Fibroblast of gingiva (primary cell): Measurements from ENCODE around the gene MTFP1.
A peak's percentile ranks its signal among the peaks of the same experiment; 100 is the strongest.
"Not testable (repeated sequence)": the region's sequence is repeated elsewhere in the genome, so short reads cannot be mapped to it uniquely, and the experiment has no call there.

Experiments
- DNase-seq: peaks from one replicate; pipeline ENCODE4 v3.0.0-alpha.2; 2011; ENCODE audit warnings: low read depth

The MTFP1 gene

DNA sequence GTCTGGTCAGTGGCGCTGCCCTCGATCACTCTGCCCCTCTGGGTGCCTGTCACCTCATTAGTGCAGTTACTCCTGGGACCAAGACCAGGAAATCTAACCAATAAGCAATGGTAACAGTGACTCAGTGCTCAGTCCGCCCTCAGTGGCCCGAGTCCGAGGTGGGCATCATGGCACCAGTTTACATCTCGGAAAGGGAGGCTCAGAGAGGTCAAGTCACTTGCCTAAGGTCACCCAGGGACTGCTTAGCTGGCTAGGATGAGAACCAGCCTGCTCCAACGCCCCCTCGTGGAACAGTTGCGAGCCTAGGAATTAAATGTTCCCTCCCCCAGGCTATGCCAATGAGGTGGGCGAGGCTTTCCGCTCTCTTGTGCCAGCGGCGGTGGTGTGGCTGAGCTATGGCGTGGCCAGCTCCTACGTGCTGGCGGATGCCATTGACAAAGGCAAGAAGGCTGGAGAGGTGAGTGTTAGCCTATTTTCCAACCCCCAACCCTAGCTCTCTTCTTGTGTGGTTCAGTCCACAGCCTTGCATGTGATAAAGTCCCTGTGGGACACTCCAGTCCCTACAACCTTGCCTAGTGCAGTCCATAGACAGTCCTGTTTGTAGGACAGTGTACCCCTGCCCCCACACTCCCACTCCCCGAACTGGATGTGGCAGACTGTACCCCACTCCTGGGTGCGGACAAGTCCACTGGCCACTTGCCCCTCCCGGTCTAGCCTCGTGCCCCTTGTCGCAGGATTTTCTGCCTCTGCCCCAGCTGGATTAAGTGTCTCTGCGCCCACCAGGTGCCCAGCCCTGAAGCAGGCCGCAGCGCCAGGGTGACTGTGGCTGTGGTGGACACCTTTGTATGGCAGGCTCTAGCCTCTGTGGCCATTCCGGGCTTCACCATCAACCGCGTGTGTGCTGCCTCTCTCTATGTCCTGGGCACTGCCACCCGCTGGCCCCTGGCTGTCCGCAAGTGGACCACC is 1.1 kb downstream of the MTFP1 start:
- DNase-seq: peak; percentile 75

DNA sequence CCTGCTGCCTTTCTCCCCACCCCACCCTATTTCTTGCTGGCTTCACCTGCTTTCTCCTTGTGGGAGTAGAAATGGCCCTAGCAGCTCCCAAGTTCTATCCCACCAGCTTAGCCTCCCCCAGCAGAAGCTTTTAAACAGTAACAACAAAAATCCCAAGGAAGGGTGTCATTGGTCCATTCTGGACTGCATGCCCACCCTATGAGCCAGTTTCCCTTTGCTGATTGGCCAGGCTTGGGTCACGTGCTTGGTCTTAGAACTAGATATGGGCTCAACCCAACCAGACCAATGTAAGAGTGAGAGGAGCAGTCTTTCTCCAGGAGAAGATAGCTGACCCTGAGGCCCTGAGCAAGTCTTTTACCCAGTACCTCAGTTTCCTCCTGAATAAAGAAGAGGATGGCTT is 2.3 kb downstream of the MTFP1 start:
- no peak for DNase-seq

DNA sequence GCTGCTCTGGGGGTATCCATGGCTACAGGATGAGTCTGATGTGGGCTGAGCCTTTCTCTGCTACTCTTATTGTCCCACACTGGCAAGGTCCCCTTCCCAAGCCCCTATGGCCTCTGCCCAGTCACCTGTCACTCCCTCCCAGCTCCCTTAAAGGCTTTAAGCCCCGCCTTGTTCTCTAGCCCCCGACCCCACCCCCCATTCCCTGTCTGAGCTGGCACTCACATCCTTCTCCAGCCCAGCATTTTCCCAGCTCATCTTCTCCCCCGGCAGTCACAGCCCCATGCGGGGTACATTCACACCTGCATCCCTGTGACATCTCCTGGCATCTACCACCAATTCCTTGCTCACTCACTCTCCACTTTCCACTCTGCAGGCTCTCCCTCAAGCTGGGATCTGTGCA is 4.3 kb downstream of the MTFP1 start:
- DNase-seq: no peak

DNA sequence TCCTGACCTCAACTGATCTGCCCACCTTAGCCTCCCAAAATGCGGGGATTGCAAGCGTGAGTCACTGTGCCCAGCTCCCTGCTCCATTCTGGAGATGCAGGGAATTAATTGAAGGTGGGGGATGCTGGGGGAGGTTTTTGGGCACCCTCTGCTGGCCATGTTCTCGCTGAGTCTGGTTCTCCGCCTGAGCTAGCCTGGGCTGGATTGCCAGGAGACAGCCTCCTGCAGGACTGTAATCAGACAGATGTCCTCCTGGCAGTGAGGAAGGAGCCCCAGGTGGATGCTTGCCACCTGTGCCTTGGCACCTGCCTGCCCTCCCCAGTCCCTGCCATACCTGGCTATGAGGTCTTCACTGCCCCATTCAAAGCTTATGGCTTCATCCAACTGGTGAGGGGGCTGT is 5.4 kb downstream of the MTFP1 start:
- DNase-seq: no peak

DNA sequence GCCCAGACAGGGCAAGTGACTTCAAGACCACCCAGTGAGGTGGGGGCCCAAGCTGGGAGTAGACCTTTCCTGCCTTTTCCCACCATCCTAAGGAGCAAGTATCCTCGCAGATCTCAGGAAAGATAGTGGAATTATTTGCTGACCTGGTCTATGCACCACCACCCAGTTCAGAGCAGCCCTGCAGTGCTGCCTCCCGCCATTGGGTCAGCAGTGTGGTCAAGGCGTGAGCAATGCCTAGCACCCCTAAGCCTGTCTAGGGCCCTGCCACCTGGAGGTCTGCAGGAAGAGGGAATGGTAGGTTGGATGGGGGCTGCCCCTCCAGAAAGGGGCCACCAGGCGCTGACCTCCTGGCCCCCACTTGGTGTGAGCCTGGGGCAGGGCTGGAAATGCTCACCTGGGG is 6.5 kb downstream of the MTFP1 start:
- no peak for DNase-seq

DNA sequence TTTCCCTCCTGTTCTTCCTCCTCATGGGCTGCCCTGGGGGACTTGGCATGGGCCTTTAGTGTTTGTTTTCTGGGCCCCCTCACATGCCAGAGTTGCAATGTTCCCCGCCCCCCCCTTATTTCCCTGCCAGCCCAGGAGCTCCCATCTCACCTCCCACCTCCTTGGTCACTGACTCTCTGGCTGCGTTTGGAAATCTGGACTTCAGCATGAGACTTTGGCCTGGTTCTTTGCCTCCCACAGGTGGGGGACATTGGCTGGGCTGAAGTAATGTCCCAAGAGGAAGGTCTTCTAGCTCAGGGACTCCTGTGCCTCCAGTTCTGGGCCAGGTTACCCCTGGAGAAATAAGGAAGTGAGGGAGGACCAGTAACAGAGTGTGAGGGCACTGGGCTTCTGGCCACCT is 7.0 kb downstream of the MTFP1 start:
- no peak for DNase-seq

DNA sequence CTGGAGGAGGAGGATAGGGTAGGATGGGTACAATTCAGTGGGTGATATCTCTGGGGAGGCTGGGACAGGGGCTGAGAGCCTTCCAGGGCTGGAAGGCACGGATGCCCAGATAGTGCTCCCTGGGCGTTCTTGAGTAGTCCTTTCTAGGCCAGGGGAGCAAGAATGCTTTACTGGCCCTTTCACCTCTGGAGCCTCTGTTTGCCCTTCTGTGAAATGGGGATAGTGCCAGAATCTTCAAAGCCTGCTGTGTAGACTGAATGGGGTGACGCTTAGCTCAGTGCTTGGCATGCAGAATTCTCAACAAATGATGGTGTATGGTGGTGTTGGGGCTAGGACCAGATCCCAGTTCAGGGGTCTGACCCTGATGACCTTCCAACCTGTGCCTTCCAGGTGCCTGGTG is 7.7 kb downstream of the MTFP1 start:
- no peak for DNase-seq

DNA sequence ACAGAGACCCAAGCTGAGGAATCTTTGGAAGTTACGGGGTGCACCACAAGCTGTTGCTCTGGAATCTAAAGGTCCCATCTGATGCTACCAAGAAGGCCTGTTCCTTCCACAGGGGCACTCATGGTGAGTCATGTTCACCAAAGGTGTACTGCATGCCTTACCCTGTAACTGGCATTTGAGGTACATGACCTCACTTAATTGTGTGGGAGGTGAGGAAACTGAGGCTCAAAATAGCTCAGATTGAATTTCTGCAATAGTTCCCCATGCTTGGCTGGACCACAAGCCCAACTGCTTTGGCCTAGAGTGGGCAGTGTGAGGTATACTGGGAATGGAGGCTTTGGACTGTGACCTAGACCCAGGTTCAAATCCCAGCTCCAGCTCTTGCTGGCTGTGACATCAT is 8.2 kb downstream of the MTFP1 start:
- DNase-seq: no peak

DNA sequence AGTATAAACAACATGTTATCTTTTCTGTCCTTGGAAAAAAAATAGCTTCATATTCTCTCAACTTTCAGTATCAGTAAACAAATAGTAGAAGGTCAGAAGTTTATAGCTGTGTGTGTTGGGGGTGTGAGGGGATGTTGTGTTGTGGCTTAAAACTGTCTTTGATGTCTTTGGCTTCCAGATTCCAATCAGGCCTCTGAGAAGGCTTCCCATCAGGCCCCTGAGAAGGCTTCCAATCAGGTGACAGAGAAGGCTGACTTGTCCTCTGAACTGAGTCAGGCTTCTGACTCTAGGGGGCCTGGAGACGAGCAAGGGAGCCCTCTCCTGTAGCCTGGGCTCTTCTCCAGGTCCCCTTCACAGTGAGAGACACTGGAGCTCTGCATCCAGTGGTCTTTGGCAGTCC is 9.3 kb downstream of the MTFP1 start:
- DNase-seq: no peak

DNA sequence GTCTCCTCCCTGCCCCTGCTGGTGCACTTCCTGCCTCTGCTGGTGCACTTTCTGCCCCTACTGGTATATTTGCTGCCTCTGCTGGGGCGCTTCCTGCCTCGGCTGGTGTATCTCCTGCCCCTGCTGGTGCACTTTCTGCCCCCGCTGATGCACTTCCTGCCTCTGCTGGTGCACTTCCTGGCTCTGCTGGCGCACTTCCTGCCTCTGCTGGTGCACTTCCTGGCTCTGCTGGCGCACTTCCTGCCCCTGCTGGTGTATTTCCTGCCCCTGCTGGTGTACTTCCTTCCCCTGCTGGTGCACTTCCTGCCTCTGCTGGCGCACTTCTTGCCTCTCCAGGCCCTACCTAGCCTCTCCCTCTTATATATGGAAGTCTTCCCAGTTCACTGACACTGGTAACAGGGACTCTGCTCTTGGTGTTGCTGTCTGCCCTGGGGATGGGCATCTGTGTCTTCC is 10.1 kb downstream of the MTFP1 start:
- no peak for DNase-seq

DNA sequence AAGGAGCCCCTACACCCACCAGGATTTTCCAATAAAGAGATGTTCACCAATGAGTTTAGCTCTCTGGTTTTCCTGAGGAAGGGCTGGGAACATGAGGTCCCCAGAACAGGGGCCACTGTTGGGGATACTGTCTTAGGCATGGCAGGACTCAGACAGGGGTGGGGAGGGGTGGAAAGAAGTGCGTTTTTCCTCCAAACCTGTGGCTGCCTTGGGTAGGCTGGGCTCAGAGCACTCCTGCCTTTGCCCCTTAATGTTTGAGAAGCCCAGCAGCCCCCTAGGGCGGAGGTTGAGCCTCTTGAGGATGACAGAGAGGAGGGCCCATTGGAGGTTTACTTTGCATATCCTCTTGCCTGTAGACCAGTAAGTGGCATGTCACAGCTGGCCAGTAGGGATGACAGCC is 10.6 kb downstream of the MTFP1 start:
- no peak for DNase-seq

DNA sequence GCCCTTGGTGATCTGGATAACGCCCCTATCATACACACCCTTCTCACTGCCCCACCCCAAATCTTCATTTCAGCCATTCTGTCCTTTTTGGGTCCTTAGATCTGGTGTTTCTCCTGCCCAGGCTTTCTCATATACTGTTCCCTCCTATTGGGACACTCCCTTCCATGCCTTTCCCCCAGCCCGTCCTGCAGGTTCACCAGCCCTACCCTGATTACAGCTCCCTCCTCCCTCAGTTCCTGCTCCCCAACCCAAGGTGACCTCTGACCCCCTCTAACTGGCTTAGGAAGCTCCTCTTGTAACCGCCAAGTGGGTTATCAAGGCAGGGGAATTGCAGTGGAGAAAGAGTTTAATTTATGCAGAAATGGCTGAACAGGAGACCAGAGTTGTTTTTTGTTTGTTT is 13.0 kb downstream of the MTFP1 start:
- DNase-seq: no peak

DNA sequence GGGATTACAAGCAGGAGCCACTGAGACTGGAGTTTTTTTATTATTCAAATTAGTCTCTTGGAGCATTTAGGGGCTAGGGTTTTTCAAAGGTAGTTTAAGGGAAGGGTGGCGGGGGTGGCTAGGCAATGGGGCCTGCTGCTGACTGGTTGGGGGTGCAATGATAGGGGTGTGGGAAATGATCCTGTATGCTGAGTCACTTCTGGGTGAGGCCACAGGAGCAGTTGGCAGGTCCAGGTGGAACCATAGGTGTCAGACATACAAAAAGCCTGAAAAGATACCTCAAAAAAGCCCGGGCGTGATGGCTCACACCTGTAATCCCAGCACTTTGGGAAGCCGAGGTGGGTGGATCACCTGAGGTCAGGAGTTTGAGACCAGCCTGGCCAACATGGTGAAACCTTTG is 13.7 kb downstream of the MTFP1 start:
- DNase-seq: no peak

DNA sequence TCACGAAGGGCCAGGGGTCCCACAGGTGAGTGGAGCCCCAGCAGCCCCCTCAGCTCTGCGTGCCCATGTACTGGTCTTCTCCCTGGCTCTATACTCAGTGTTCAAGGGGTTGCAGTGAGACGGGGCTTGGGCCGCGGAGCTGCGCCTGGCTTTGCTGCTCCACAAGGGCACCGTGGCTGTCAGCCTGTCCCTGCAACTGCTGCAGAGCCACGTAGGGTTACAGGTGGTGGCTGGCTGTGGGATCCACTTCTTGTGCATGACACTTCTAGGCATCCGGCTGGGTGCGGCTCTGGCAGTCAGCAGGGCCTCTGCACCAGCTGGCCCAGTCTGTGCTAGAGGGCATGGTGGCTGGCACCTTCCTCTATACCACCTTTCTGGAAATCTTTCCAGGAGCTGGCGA is 14.3 kb downstream of the MTFP1 start:
- no peak for DNase-seq

DNA sequence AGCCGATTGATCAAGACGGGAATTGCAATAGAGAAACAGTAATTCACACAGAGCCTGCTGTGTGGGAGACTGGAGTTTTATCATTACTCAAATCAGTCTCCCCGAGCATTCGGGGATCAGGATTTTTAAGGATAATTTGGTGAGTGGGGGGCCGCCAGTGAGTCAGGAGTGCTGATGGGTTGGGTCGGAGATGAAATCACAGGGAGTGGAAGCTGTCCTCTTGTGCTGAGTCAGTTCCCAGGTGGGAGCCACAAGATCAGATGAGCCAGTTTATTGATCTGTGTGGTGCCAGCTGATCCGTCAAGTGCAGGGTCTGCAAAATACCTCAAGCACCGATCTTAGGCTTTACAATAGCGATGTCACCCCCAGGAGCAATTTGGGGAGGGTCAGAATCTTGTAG is 15.5 kb downstream of the MTFP1 start:
- no peak for DNase-seq

DNA sequence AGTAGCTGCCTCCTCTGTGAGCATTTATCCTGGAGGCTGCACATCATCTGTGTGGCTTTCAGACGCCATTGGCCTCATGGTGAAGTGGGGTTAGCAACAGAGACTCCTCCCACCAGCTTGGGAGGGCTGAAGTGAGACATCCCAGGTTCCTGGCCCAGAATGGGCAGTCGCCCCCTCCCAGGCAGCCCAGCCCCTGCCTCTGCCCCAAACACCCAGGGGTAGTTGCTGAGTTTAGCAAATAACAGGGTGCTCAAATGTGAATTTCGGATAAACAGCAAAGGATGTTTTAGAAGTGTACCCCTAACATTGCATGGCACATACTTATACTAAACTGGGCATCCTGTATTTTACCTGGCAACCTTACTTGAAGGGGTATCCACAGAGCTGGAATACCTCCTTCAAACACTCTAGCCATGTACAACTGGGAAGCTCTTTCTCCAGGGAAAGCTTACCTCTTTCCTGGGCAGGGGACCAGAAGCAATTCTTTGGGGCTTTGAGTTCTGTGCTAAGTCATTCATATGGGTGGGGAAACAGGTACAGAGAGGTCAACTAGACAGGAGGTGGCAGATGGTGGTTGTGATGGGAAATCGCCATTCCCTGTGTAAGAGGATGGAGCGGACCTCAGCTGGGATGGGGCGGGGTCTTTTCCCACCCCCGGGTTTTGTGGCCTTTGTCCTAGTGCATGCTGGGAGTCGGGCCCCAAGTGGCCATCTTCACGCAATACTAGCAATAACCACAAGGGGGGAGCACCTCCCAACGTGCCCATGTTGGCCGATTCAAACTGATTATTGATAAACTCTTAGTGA is 19.3 kb downstream of the MTFP1 start:
- peak; percentile 28 for DNase-seq

DNA sequence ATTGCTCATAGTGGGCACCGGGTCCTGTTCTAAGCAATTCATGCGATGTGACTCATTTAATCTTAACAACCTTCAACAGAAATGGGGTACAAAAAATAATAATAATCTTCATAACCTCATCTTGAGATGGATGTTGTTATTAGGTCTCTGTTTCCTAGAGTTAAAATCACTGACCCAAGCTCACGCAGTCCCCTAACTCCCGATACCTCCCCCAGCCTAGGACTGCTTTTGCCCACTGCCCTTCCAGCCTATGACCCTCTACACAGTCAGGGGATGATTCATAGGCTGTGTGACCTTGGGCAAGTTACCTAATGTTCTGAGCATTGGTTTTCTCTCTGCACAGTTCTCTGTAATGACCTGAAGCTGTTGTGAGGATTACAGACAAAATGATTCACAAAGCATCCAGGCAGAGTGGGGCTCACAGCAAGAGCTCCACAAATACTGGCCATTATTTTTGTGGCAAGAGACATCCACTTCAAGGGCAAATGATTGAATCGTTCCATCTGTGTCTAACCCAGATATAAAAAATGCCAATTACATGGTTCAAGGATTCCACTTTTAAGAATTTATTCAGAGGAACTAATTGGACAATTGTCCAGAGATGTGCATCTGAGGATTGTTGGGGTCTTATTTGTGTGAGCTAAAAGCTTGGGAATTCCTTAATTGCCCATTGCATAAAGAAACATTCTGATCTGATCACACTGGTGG is 20.0 kb downstream of the MTFP1 start:
- DNase-seq: no peak

DNA sequence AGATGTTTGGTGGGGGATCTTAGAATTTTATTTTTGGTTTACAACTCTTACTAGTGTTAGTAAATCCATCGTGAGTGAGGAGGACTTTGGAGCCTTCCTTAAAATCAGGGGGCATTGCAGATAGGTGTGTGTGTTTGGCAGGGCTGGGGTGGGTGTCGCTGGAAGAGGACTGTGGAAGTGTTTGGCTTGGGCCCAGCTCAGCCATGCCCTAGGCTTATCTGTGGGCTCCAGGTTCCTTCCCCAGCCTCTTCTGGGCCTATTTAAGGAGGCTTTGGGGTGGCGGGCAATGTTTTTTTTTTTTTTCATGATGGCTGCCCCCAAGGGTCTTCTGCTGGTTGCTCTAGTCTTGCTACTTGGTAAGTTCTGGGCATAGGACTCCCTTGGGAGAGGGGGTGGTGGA is 22.1 kb downstream of the MTFP1 start:
- DNase-seq: no peak

DNA sequence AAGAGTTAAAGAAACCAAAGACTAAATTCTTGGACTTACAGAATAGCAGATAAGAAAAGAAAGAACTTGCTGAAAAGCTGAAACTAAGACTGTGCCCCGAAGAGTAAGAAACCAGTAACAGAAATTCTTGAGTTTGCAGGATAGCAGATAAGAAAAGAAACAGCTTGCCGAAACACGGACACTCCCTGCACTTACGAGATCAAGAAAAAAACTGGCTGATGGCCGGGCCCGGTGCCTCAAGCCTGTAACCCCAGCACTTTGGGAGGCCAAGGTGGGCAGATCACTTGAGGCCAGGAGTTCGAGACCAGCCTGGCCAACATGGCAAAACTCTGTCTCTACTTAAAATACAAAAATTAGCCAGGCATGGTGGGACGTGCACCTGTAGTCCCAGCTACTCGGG is 25.9 kb downstream of the MTFP1 start:
- DNase-seq: not testable (repeated sequence)

DNA sequence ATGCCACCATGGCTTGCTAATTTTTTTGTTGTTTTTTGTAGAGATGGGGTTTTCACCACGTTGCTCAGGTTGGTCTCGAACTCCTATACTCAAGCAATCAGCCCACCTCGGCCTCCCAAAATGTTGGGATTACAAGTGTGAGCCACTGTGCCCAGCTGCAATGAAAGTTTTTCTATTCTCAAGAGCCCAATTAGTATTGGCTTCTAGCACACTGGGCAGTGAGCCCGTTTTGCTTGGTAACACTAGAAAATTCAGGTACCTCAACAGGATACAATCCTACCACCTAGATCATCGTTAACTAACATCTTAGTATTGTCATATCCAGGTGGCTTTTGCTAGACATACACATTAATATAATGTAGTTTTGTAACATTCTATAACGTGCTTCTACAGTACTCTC is 27.3 kb downstream of the MTFP1 start:
- no peak for DNase-seq

DNA sequence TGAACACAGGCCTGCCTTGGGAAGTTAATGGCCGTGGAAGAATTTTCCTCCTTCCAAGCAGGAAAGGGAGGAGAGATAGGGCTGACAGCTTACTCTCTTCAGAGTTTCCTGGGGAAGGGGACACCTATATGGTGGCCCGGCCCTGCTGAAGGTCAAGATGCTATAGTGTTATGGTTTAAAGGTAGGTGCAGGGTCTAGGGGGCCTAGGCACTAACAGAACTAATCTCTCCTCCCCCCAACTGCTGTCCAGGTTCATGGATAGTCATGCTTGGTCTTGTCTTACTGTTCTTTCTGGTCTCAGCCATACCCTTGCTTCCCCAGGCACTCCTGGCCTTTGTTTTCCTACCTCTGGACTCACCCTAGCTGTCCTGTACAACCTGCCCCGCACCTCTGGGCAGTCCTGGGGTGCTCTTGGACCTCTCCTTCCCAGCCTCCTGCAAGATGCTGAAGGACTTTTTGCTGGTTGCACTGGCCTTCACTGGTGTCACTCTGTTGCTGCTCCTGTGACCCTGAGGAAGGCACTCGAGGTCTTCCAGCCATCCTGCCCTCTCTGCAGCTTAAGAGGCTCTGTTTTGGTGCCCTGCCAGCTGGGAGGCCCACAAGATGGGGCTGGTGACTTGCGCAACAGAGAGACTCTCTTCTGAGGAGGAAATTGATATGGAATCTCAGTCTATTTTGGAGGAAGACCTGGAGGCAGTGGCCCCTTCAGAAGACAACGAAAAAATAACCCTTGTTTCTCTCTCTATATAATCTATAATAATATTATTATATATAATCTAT is 28.4 kb downstream of the MTFP1 start:
- DNase-seq: no peak
